WERI-Rb-1 (cell line): ENCODE results near the gene GET4.

Experiments
- DNase-seq: peaks from one replicate; pipeline ENCODE4 v3.0.0-alpha.2; 2020
- H3K27ac ChIP-seq: fragments of 250-450 bp; sonication (Bioruptor Pico); 2 replicates; pipeline ENCODE4 v1.5.1; 2020; ENCODE audit warnings: mild to moderate bottlenecking, moderate library complexity
- H3K27me3 ChIP-seq: fragments of 250-450 bp; sonication (Bioruptor Pico); 2 replicates; pipeline ENCODE4 v1.5.1; 2021; ENCODE audit warnings: mild to moderate bottlenecking, low read depth, moderate library complexity; ENCODE audit not compliant: insufficient read depth, severe bottlenecking
- H3K36me3 ChIP-seq: fragments of 250-450 bp; sonication (Bioruptor Pico); 2 replicates; pipeline ENCODE4 v1.5.1; 2020; ENCODE audit warnings: mild to moderate bottlenecking, moderate library complexity
- H3K4me3 ChIP-seq: 2 replicates; pipeline ENCODE4 v1.5.1; 2011; ENCODE audit warnings: low read depth, mild to moderate bottlenecking, control low read depth, low read length
- H3K9me3 ChIP-seq: fragments of 250-450 bp; sonication (Bioruptor Pico); 2 replicates; pipeline ENCODE4 v1.5.1; 2021; ENCODE audit warnings: mild to moderate bottlenecking, moderate library complexity; ENCODE audit not compliant: severe bottlenecking
- CTCF ChIP-seq: IDR thresholded peaks from 2 replicates; pipeline ENCODE4 v1.5.1; 2011; ENCODE audit warnings: low read depth, mild to moderate bottlenecking, control low read depth, inconsistent platforms, low read length

GET4 gene

GRCh38 chr7:924541-925231 is 48.3 kb downstream of the GET4 start:
- no peak overlapping the region for H3K4me3 ChIP-seq
- DNase-seq: no peak
- H3K9me3 ChIP-seq: no peaks in the 10 kb centered on the region
- no peak overlapping the region for H3K27ac ChIP-seq
- no peaks in the 10 kb centered on the region for H3K27me3 ChIP-seq
- H3K36me3 ChIP-seq: no peaks in the 10 kb centered on the region
- no peak for TF ChIP-seq CTCF

GRCh38 chr7:925601-926000 is 49.2 kb downstream of the GET4 start:
- Histone ChIP-seq H3K9me3 (no peaks in the 10 kb centered on the region), H3K27me3 (no peaks in the 10 kb centered on the region), H3K27ac (no peak overlapping the region), H3K4me3 (no peak overlapping the region), H3K36me3 (no peaks in the 10 kb centered on the region)
- DNase-seq: no peak
- TF ChIP-seq CTCF: no peak

GRCh38 chr7:926061-927030 is 50.0 kb downstream of the GET4 start:
- Histone ChIP-seq H3K9me3 (no peaks in the 10 kb centered on the region), H3K27me3 (no peaks in the 10 kb centered on the region), H3K36me3 (no peaks in the 10 kb centered on the region), H3K27ac (no peak overlapping the region), H3K4me3 (no peak overlapping the region)
- DNase-seq: no peak
- no peak for TF ChIP-seq CTCF

- DNase-seq: no peak
- Histone ChIP-seq H3K4me3 (no peak overlapping the region), H3K9me3 (no peaks in the 10 kb centered on the region), H3K36me3 (no peaks in the 10 kb centered on the region), H3K27me3 (no peaks in the 10 kb centered on the region), H3K27ac (no peak overlapping the region)
- no peak for TF ChIP-seq CTCF
Measured at GRCh38 chr7:927031-927671, 50.8 kb downstream of the GET4 start.

- Histone ChIP-seq H3K27me3 (no peaks in the 10 kb centered on the region), H3K36me3 (no peaks in the 10 kb centered on the region), H3K27ac (no peak overlapping the region), H3K9me3 (no peaks in the 10 kb centered on the region), H3K4me3 (no peak overlapping the region)
- DNase-seq: no peak
- no peak for TF ChIP-seq CTCF
Measured at GRCh38 chr7:929311-929711, 53.0 kb downstream of the GET4 start.
